HG03520 (cell line): ENCODE data around the gene RETREG3.
"Not testable (repeated sequence)": the region's sequence is repeated elsewhere in the genome, so short reads cannot be mapped to it uniquely, and the experiment has no call there.

Source experiments
- ATAC-seq: cut with Tn5 transposase; IDR thresholded peaks from one replicate; pipeline ENCODE4 v1.9.1; 2021; ENCODE audit warnings: mild to moderate bottlenecking, moderate library complexity; ENCODE audit not compliant: unreplicated experiment

Gene RETREG3, protein sequence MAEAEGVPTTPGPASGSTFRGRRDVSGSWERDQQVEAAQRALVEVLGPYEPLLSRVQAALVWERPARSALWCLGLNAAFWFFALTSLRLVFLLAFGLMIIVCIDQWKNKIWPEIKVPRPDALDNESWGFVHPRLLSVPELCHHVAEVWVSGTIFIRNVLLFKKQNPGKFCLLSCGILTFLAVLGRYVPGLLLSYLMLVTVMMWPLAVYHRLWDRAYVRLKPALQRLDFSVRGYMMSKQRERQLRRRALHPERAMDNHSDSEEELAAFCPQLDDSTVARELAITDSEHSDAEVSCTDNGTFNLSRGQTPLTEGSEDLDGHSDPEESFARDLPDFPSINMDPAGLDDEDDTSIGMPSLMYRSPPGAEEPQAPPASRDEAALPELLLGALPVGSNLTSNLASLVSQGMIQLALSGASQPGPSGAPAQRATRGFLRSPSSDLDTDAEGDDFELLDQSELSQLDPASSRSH

DNA sequence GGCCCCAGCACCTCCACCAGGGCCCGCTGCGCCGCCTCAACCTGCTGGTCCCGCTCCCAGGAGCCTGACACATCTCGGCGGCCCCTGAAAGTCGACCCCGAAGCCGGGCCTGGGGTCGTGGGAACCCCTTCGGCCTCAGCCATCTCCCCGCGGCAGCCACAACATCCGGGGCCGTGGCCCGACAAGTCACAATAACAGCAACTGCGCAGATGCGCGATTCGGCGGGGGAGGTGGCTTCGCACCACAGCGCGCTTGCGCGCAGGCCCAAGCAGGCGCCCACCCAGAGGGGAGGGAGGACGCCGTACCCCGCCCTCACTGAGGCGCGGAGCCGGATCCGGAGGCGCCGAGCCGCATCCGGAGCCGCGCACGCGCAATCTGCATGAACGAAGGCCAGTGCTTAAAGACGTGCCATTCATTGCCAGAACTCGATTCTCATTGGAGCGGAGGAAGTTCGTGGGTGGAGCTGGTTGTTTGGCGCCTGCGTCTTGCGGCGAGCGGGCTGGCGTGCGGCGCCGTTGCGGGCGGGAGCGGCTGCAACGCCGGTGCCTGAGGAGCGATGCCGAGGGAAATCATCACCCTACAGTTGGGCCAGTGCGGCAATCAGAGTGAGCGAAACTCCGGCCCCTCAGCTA is at the start of gene RETREG3, which contains the start of gene TUBG1:
RETREG3 (minus strand) TSS at position 193 of the 632 bp plus-strand sequence; CDS start at position 143, 50 bp downstream.
TUBG1 (plus strand) TSS at position 502 of the 632 bp plus-strand sequence; CDS start at position 557, 55 bp downstream.
- peak; percentile 90 for ATAC-seq

DNA sequence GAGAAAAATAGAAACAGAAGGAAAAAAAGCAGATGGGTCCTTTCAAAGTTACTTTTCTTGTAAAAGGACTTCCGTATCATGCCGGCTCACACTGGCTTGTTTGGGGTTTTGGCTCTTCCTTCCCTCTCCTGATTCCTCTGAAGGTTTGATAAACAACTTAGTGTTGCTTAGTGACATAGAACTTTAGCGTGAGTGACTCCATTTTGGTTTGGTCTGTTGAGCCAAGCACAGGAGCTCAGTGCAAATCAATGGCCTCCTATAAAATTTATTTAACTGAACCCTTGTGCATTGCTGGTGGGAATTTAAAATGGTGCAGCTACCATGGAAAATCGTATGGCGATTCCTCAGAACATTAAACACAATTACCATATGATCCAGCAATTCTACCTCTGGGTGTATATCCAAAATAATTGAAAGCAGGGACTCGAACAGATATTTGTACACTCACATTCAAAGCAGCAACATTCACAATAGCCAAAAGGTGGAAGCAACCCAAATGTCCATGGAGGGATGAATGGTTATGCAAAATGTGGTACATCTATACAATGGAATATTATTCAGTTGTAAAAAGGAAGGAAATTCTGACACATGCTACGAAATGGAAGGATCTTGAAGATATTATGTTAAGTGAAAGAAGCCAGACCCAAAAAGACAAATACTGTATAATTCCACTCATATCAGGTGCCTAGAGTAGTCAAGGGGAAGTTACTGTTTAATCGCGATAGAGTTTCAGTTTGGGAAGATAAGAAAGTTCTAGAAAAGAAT is 48.8 kb upstream of the RETREG3 start:
- ATAC-seq = no peak

DNA sequence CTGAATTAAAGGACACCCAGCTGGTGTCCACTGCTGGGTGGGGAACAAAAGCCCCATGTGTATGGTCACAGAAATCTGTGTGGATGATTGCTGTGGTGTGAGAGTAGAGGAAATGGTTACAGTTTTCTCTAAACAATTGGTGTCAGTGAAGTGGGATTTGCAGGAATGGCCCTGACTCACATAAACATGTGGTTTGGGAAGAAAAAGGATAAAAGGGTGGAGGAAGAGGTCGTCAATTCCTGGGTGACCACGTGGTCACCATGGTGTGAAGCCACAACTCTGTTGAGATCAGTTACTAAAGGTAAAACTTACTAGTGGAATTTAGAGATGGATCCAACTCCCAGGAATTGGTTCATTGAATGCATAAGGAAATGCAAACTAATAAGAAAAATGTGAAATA is 46.4 kb upstream of the RETREG3 start:
- ATAC-seq = no peak

DNA sequence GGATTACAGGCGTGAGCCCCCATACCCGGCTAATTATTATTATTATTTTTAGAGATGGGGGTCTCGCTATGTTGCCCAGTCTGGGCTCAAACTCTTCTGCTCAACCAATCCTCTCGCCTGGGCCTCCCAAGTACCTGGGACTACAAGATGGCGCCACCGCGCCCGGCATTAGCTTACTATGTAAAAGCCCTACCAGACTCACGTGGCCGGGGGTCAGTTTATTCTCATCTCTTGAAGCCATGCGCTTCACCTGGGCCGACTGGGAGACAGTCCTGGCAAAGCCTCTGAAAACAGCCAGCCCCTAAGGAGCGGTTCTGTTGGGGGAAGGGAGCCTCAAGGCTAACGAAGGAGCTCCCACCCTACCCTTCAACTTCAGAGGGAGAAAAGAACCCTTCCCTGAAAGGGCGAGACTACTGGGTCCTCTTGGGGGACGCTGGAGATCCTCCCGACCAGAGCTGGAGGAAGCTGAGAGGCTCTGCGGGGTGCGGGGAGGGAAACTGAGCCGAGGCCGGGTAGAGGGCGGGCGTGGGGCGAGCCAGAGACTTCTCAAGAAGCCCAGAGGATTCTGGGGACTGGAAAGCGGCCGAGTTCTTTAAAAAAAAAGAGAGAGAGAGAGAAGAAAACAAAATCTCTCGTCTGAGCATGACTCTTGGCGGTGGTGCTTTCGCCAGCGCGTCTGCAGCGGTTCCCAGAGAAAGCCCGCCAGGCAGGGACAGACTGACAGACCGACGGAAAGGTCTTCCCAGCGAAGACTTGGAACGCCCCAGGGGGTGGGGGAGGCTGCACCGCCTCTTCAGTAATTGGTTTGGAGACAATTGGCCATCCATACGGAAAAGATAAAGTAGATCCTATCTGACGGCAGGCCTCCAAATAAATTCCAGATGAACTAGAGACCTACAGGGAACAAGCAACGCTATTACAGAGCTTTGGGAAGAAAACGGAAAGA is 44.3 kb upstream of the RETREG3 start:
- no peak for ATAC-seq

DNA sequence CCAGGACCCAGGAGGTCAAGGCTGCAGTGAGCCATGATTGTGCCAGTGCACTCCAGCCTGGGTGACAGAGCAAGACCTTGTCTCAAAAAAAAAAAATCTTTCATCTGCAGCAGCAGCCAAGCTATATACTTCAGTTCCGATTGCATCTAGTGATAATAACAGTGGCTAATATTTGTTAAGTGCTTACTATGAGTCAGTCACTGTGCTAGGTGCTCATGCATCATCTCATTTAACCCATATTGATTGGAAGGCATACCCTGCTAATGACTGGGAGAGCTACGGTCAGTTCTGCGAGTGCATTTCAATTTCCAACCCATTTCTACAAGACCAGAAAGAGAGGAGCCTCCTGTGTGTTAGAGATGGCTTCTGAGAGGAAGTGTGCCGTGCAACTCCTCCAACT is 42.2 kb upstream of the RETREG3 start:
- ATAC-seq = no peak

DNA sequence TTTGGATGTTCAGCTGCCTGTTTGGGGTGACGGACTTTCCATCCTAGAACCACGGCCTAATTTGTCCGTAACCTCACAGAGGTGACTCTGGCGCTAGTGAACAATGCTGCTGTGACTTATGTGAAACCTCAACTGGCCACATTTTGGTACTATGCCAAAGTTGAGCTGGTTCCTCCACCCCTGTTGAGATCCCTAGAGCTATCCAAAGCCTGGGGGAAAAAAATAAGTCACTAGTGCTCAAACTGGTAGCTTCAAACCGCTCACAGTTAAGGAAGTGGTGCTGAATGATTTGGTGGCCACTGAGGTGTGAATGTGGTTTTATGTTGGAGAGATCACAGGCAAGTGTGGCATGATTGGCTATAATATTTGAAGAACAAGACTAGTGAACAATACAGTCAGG is 38.6 kb upstream of the RETREG3 start:
- ATAC-seq = no peak

DNA sequence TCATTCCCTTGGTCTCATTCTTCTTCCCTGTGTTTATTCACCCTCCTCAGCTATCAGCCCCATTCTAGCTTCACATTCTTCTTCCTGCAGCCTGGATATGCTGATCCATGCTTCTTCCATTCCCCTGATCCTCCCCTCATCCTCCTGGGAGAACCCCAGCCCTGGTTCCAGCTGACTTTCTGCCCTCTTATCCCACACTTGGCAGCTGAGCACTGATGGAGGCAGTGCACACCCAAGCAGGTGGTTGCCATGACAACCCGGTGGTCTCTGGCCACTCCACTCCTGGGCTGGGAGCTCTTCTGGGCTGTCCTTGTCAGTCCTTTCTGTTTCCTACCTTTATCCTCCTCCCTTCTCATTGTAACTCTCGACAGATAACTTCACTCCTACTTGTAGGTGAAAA is 33.2 kb upstream of the RETREG3 start:
- no peak for ATAC-seq

DNA sequence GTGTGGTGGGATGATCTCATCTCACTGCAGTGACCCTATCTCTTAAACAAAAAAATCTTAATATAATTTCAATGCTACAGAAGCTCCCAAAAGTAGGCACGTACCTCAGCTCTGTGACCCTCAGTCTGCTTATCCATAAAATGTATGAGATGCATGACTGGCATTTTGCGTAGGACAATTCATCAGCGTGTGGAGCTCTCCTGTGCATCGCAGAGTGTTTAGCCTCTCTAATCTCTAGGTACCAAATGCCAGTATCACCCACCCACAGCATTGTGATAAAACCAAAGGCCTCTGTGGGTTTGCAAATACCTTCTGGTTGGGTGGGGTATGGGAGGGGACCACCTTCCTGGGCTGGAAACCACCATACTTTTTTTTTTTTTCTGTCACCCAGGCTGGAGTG is 30.9 kb upstream of the RETREG3 start:
- no peak for ATAC-seq

DNA sequence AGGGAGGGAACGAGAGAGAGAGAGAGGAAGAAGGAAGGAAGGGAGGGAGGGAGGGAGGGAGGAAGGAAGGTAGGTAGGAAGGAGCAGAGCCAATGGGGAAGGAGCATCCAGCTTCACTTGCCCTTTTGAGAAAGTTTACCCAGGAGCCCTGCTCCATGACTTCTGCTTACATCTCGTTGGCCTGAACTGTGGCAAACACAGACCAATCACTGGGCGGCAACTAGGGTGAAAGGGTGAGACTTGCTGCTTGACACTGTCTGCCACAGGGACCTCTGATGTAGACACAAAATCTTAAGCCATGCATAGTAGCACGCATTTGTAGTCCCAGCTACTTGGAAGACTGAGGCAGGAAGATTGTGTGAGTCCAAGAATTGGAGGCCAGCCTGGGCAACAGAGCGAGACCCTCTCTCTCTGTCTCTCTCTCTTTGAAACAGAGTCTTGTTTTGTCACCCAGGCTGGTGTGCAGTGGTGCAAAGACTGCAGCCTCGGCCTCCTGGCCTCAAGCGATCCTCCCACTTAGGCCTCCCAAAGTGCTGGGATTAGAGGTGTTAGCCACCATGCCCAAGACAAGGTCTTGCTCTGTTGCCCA is 30.4 kb upstream of the RETREG3 start:
- ATAC-seq = no peak

DNA sequence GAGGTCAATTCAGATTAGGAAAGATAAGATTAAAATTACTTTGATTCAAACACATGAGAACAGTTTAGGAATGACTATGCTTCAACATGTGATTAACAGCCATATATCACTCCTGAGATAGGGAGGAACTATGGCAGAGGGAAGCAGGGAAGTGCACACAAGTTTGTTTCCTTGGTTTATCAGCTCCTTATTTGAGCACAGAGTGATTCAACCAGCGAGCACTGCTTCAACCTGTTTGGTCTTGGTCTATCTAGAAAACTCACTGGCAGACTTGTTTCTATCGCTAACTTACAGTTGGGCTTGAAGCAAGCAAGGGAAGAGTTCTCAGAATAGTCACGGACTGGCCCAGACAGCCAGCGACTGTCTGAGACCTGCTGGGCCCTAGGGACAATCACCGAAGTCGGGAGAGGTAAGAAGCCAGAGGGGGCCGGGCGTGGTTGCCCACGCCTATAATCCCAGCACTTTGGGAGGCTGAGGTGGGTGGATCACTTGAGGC is 23.8 kb upstream of the RETREG3 start:
- no peak for ATAC-seq

DNA sequence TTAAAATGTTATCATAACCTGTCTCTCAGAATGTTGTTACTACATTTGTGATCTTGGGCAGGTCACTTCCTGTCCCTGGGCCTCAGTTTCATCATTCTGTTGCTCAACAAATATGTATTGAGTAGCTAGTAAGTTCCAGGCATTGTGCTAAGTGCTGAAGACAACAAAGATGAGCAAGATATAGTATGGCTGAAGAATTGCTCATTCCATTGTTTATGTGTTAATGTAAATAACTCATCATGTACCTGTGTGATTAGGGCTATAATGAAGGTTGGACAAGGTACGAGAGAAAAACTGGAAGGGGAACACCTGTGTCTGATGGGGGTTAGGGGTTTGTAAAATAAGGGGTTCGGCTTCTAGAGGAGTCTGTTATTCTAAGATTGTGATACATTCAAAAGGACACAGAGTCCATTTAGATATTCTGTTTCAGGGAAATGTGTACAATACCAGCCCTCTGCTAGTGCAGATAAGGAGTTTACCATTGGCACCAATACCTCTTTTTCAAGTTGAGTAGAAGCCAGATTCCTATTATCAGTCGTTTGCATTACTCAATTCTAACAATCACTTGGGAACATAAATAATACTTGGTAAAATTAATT is 20.3 kb upstream of the RETREG3 start:
- no peak for ATAC-seq

DNA sequence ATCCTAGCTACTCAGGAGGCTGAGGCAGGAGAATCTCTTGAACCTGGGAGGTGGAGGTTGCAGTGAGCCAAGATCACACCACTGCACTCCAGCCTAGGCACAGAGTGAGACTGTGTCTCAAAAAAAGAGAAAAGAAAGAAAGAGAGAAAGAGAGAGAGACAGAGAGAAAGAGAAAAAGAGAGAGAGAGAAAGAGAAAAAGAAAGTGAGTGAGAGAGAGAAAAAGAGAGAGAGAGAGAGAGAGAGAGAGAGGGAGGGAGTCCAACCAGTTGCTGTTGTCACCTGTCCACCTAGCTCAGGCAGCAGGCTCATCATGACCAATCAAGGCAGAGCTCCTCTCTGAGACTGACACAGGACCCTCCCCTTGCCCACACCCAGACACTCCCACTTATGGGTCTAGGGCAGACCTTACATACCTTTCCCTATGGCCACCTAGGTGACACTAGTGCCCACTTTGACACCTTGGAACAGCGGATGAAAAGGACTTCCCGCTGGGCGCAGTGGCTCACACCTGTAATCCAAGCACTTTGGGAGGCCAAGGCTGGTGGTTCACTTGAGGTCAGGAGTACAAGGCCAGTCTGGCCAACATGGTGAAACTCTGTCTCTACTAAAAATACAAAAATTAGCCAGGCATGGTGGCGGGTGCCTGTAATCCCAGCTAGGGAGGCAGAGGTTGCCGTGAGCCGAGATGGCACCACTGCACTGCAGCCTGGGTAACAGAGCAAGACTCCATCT is 18.0 kb upstream of the RETREG3 start:
- ATAC-seq = not testable (repeated sequence)

DNA sequence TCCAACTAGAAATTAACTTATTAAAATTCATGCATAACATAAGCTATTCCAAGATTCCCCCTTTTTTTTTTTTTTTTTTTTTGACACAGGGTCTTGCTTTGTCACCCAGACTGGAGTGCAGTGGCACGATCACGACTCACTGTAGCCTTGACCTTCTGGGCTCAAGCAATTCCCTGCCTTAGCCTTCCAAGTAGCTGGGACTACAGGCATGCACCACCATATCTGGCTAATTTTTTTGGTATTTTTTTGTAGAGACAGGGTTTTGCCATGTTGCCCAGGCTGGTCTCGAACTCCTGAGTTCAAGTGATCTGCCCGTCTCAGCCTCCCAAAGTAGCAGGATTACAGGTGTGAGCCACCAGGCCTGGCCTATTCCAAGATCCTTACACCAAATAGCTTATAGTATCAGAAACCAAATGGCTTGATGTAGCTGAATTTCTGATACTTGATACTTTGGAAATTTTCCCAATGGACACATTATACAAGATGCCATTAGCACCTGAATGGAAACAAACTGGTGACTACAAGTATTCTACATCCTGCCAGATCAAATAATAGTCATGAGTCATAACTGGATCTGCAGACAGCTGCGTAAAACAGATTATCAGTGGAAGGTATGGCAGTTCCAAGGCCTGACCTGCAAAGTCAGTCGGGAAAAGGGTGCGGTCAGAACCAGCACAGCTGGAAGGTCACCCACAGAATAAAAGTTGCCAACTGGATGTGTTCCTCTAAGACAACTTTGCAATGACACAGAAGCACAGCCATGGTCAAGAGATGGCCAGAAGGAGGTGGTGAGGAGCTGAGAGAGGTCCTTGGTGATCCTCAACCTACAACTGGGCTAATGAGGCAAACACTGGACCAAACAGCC is 14.8 kb upstream of the RETREG3 start:
- ATAC-seq = no peak

DNA sequence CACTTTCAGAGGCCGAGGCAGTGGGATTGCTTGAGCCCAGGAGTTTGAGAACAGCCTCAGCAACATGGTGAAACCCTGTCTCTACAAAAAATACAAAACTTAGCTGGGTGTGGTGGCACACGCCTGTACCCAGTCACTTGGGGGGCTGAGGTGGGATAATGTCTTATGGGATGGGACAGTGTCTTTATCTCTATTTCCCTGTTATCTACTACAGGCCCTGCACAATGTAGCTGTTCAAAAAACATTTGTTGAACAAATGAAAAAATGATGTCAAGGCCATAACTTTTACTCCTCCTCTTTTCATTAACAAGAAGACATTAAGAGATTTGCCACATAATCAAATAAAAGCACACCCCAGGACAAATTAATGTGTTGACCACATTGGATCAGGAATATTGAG is 14.1 kb upstream of the RETREG3 start:
- ATAC-seq = no peak

DNA sequence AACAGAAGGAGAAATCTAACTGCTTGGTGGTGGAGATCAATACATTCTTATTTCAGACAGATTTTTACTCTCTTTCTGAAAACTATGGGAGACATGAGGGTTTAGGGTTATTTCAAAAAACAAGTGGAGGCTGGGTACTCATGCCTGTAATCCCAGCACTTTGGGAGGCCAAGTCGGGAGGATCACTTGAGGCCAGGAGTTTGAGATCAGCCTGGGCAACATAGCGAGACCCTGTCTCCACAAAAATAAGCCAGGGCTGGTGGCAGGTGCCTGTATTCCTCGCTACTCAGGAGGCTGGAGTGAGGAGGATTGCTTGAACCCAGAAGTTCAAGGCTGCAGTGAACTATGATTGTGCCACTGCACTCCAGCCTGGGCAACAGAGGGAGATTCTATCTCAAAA is 12.8 kb upstream of the RETREG3 start:
- not testable (repeated sequence) for ATAC-seq

DNA sequence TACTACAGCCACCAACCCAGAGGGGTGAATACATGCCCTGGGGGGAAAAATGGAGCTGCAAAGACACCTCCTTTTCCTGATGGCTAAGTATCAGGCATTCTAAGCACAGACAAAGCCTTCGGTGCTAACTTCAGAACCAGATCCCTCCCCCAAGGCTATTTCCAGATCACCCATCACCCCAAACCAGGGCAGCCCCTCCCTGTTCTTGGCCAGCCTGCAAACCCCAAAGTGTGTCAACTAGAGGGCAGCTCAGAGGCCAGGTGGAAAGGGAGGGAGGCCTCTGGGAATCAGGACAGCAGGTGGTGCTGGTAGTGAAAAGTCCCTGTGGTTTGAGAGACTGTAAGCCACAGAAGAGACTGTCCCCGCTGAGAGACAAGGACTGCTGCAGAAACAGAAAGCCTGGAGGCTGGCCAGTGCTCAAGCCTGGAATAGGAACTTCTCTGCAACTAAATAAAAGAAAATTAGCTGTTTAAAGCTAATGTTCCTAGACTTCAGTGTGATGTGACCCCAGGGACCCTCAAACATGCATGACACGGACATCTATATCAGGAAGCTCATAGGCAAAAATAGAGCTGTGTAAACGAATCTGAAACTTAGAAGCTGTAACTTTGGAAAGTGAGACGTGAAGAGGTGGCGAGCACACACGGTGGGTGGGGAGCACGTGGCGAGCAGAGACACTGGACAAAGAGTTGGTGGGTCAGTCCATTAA is 9.4 kb upstream of the RETREG3 start:
- ATAC-seq = peak; percentile 52

DNA sequence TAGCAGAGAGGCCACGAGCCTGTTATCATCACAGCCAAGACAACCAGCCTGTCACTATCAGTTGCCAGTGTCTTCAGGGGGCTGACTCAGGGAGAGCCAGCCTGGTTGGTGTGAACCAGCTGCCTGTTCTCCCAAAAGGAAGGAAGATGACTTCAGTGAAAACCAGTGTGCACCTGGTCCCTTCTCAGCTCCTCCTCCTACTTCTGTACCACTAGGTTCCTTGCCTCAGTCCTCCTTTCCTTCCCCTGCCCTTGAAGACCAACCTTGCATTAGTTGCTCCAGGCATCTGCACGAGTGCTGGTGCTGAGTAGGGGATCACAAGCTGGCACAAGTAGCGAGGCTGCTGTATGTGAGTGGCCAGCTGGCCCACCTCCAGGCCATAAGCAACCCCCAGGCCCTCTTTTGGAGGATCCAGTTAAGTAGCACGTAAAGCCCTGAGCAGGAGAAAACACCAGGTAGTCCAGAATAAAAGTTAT is 8.8 kb upstream of the RETREG3 start:
- ATAC-seq = peak; percentile 29
